Measurements from ENCODE around the gene PIK3CB.

DNA sequence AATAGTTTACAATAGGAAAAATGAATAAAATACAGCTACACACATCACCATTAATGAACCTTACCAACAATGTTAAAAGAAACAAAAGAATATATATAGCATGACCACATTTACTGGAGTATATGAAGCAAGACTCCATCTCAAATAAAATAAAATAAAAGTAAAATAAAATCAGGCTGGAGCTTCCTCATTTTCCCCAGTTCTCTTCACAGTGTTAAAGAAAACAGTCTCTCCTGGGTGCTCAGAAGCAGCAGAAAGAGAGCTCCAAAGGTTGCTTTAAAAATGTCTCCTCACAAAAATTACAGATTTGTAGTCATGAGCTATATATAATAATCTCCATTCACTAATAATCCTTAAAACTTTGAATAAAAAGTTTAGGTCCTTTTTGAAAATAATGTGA lies 48.8 kb downstream of the PIK3CB start:
- TF ChIP-seq EZH2 (IDR thresholded peaks at IDR 0.05; ENCODE audit: low read length, unreplicated experiment) (no peak), EZH2phosphoT487 (IDR thresholded peaks at IDR 0.05; ENCODE audit: borderline replicate concordance, low read length) (no peak)
- TF ChIP-seq, protein P1, sequence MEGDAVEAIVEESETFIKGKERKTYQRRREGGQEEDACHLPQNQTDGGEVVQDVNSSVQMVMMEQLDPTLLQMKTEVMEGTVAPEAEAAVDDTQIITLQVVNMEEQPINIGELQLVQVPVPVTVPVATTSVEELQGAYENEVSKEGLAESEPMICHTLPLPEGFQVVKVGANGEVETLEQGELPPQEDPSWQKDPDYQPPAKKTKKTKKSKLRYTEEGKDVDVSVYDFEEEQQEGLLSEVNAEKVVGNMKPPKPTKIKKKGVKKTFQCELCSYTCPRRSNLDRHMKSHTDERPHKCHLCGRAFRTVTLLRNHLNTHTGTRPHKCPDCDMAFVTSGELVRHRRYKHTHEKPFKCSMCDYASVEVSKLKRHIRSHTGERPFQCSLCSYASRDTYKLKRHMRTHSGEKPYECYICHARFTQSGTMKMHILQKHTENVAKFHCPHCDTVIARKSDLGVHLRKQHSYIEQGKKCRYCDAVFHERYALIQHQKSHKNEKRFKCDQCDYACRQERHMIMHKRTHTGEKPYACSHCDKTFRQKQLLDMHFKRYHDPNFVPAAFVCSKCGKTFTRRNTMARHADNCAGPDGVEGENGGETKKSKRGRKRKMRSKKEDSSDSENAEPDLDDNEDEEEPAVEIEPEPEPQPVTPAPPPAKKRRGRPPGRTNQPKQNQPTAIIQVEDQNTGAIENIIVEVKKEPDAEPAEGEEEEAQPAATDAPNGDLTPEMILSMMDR (conservative IDR thresholded peaks at IDR 0.05; ENCODE audit: low read depth, low read length), result no peak

All from PC-3 (cell line).